HUDEP-2 (cell line): ENCODE measurements around the gene TMEM59.
"Not testable (repeated sequence)": the region's sequence is repeated elsewhere in the genome, so short reads cannot be mapped to it uniquely, and the experiment has no call there.

Source experiments
- DNase-seq, 76 experiments: peaks; one replicate each; lab custom pipeline; 2025; ENCODE audit not compliant: unreplicated experiment in 76 of 76; lab: John Stamatoyannopoulos, UW

The TMEM59 gene, protein sequence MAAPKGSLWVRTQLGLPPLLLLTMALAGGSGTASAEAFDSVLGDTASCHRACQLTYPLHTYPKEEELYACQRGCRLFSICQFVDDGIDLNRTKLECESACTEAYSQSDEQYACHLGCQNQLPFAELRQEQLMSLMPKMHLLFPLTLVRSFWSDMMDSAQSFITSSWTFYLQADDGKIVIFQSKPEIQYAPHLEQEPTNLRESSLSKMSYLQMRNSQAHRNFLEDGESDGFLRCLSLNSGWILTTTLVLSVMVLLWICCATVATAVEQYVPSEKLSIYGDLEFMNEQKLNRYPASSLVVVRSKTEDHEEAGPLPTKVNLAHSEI

DNA sequence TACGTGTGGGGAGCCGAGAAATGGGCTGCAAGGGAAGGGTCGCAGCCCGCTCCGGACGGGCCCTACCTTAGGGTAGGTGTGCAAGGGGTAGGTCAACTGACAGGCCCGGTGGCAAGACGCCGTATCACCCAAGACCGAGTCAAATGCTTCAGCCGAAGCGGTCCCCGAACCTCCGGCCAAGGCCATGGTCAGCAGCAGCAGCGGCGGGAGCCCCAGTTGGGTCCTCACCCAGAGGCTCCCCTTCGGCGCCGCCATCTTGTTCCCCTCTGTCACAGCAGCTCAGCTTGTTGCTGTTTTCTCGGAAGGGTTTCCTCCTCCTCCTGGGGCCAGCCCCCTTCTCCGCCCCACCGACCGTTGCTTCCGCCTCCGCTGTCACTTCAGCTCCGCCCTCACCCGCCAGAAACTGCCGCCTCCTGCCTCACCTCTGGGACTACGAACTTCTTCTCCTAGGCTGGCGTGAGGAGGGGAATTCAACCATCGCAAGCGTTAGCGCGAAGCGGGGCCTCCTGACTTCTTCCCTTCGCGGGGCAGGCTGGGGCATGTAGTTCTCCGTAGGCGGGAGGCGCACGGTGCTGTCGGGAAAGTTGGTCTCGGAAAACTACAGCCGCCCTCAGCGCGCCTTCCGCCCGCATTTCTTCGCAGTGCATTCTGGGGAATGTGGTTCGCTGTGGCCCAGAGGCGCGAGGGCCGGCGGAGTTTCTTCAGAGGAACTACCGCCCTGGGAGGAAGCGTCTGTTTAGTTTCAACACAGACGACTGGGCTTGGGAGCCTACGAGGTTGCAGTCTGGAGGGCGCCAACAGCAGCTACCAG is at the start of gene TMEM59, which contains the start of gene TCEANC2:
TMEM59 (minus strand) TSS at position 271 of the 811 bp plus-strand sequence; CDS start at position 255, 16 bp downstream.
TCEANC2 (plus strand) TSS at position 675 of the 811 bp plus-strand sequence. CDS start 815 bp downstream, outside the sequence.
- DNase-seq: peak in 75 of 76 experiments; percentile 59 to 98 (median 96)

DNA sequence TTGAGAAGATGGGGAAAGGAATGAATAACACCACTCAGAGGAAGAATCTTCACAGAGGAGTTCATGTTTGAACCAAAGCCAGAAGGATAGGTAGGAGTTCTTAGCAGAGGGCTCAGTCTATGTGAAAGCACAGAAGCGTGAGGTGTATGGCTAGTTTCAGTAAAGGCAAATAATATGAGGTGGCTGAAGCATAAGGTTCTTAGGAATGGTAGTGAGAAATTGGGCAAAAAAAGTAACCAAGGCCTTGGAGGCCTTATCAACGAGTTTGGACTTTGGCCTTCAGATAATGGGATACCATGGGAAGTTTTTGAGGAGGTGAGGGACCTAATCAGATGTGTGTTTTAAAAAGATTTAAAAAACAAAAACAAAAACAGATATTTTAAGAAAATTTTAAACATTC is 47.5 kb upstream of the TMEM59 start:
- no peak for DNase-seq

DNA sequence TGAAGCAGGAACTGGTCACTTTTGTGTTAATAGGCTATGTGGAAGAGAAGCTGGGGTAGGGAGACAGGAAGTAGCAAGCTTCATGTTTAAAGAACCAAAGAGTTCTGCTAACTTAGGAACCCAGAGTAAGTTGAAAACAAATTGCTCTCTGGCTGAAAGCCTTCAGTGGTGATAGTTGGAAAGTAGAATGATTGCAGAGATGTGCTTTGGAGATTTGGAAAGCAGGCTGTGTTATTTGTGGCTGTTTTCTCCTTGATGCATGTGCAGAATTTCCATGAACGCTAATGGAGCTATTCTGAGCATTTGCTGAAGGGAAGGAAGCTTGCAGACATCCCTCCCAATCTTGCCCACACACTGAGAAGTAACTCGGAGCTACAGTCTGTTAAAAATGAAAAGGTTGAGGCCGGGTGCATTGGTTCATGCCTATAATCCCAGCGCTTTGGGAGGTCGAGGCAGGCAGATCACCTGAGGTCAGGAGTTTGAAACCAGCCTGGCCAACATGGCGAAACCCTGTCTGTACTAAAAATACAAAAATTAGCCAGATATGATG is 46.1 kb upstream of the TMEM59 start:
- DNase-seq: no peak

DNA sequence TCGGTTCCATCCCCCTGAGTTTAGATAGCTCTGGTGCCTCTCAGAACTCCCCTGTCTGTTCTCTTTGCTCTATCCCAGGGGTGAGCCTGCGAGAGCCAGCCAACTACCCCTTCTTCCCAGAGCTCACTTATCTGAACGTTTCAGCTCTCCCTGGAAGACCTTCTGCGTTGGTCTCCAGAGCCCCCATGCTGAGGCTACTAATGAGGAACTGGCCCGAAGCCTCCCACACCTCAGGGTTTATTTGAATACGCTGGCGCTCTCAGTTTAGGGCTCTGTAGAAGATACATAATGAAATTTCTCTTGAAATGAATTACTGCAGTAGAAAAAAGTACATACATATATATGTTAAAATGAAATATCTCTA is 43.9 kb upstream of the TMEM59 start:
- DNase-seq: no peak

DNA sequence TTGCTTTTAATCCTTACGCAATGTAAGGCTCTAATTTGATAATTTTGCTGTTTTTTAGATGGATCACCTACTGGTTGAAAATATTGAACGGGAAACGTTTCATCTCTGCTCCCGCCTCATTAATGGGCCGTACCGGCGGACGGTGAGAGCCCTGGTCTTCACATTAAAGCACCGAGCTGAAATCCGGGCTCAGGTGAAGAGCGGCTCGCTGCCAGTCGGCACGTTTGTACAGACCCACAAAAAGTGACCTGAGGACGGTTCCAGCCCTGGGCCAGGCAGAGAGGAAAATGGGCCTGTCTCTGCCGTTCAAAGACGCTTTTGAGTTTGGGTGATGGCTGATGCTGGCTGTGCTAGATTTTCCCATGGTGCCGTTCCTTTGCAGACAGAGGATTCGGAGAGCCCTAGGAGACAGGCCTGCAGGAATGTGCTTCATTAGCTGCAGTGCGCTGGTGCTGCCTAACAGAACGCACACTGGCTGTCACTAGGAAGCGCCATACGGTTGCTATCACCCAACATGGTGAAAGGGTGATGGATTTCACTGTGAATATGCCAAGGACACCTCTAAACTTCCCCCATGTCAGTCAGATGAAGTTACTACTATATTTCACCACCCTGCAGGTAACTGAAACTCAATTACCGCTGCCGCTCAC is 43.3 kb upstream of the TMEM59 start:
- no peak for DNase-seq

DNA sequence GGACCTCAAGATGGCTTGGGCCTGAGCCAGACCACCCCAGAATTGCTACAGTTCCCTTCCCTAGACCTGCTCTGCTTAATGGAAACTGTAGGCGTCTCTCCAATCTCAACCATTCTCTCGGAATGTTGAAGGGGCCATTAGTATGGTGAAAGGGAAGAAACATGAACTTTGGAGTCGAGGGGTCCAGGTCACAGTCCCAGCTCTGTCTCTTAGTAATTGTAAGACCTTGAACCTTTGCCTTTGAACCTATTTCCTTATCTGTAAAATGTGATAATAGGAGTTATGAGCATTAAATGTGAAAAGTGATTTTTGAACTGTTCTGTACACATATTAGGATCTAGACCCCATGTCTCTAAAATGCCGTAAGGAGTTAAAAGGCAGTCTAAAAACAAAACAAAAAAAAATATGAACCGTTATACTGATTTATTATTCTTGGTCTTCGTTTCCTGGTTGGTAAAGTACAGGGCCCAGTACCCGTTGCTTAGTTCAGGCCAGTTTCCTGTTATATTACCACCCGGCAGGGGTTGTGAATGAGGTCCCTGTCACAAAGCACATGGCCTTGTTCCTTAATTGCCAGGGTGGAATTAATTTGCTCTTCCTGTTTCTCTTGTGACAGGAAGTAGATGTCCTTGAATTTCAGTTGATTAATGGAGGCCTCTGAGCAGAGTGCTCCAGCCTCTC is 42.7 kb upstream of the TMEM59 start:
- DNase-seq: no peak

DNA sequence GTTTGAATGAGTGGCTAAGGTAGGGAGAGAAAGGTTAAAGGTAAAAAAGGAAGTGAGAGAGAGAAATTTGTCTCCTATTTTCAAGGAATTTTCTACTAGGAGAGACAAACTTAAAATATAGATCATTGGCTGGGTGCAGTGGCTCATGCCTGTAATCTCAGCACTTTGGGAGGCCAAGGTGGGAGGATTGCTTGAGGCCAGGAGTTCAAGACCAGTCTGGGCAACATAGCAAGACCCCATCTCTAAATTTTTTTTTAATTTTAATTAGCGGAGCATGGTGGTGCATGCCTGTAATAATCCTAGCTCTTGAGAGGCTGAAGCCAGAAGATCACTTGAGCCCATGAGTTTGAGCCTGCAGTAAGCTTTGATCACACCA is 41.7 kb upstream of the TMEM59 start:
- DNase-seq: not testable (repeated sequence)

DNA sequence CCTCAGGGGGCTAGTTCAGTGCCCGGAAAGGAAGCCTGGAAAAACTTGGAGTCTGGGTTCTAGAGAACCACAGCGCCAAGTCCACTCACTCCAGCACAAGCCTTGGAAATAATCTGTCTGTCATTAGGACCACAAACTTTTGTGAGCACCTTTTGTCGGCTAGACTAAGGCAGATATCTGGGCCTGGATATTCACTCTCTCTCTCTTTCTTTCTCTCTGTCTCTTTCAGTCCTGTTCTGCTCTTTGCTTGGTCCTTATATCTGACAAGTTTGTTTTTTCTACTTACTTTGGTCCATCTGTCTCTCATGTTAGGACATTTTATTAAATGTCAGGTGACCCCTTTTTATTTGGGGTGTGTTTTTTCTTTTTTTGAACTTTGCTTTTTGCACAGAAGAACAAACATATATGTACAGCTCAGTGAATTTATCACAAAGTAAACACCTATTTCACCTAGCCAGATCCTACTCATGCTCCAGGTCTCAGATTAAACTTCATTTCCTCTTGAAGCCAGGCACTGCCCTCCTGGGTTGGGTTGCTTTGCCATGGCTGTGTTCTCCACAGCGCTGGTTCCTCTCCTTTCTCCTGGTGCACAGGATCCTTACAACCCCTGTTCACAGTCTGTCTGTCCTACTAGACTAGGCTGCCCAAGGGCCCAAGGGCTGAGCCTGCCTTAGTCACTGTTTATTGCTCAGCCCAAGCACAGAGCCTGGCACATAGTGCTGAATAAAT is 41.2 kb upstream of the TMEM59 start:
- no peak for DNase-seq

DNA sequence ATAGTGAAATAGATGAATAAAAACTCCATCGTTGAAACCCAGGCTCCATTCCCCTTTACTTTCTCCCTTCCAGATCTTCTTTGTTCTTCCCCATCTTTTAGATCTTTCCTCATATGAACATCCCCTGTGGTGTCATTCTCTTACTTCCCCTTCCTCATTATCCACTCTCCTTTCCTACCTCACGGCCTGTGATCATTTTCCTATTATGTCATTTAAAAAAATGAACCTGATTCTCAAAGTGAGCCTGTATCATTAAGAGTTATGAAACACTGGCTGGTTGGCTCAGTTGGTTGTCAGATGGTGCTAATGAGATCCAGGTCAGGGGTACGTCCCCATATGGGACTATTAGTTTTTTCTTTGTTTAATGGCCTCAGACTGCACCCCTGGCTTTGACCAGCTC is 38.7 kb upstream of the TMEM59 start:
- no peak for DNase-seq

DNA sequence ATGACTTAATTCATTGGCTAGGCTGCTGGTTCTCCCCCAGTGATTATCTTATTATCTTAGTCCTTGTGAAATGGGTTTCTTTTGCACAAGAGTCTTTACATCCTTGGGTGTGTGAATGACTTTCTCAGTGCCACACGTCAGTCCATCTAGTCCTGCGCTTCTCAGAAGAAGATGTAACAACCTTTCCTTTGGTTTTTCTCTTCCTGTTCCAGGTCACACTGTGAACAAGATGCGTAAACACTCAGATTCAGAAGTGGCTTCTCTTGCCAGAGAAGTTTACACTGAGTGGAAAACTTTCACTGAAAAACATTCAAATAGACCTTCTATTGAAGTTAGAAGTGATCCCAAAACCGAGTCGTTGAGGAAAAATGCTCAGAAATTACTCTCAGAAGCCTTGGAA is 35.4 kb upstream of the TMEM59 start:
- no peak for DNase-seq

DNA sequence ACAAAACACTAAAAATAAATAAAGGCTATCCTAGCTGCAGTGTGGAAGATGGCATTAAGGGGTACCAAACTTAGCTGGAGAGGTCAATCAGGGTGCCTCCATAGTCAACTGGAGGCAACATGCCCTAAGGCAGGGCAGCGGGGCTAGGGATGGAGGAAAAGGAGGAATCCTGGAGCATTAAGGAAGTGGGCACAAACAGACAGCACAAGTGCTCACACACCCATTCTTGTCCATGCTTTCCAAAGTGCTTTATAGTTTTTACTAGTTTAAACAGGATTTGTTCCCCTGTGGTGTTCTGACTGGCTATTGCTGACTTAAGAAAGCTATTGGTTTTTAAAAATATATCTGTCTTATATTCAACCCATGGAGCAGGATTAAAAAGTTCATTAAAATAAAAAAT is 33.8 kb upstream of the TMEM59 start:
- no peak for DNase-seq

DNA sequence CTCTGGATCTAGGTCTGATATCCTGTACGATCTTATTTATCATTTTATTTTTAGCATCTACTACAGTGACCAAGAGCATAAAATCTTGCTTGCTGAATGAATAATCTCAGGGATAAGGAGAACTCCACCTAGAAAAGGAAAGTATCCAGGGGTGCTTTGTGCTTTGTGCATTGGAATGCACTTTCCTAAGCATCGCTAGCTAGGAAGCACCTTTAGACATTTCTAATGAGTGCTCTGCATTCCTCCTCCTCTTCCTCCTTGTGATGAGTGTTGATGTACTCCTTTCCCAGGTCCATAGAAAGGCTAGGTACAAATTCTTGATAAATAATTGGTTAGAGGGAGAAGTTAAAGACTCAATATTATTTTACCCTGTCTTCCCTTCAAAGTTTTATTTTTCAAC is 31.8 kb upstream of the TMEM59 start:
- no peak for DNase-seq

DNA sequence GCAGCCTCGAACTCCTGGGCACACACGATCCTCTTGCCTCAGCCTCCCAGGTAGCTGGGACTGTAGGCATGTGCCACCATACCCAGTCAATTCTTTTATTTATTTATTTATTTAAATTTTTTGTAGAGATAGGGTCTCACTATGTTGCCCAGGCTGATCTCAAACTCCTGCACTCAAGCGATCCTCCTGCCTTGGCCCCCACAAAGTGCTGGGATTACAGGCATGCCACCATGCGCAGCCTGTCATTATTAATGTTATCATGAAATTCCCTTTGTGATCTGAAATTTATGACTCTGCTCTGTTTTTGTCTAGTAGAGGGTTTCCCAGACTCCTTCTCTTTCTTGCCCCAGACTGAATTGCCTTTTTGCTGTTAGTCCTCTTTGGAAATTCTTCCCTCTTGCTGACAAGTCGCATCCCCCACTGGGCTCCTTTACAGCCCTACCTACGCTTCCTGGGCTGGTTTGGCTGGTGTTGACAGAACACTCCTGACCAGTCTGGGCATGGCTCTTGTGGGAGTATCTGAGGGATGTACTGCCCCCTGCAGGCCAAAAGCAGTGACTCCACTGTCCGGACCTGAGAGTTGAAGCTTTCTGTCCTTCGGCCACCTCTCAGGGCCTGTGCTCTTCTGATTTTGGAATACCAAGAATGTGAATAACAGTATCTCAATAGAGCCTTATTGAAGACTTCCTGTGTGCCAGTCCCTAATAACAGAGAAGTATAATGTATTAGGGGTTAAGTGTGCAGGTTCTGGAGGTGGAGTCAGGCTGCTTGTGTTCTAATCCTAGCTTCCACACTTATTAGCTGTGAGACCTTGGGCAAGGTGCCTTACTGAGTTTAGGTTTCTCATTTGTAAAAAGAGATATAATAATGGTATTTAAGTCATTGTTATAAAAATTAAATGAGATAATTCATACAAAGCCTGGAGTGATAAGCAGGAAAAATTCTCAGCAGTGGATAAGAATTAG is 28.6 kb upstream of the TMEM59 start:
- peak in 68 of 76 experiments; percentile 3 to 83 (median 53) for DNase-seq

DNA sequence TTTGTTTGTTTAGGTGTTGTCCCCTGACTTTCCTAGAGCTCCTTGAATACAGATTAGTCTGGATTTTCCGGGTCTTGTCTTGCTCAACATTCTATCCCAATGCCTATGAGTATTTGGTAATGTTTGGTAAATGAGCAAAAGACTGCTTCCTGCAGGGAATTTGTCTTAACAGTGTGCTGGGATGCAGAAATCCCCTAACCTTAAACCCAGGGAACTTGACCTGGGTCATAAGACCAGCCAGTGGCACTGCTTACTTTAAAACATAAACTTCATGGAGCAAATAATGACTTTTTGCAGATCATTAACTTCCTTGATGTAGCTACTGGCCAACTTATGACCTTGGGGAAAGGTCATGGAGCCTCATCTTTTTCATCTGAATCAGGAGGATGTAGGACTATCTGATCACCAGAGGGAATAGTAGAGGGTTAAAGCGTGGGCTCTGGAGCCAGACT is 27.6 kb upstream of the TMEM59 start:
- no peak for DNase-seq

DNA sequence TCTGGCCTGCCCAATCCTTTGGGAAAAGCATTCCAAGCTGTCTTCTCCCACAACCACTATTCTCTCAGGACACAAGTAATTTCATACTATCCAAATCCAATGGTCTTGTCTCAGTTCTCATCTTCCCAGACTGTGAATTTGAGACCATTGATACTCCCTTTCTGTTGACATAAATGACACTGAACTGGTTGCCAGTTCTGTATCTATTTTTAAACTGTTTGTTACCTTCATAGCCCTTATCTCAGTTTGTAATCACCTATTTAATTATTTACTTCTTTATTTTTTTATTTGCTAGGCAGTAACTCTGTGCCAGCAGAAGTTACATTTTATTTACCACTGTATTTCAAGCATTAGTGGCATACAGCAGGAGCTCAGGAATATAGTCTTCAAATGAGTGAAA is 24.4 kb upstream of the TMEM59 start:
- no peak for DNase-seq

DNA sequence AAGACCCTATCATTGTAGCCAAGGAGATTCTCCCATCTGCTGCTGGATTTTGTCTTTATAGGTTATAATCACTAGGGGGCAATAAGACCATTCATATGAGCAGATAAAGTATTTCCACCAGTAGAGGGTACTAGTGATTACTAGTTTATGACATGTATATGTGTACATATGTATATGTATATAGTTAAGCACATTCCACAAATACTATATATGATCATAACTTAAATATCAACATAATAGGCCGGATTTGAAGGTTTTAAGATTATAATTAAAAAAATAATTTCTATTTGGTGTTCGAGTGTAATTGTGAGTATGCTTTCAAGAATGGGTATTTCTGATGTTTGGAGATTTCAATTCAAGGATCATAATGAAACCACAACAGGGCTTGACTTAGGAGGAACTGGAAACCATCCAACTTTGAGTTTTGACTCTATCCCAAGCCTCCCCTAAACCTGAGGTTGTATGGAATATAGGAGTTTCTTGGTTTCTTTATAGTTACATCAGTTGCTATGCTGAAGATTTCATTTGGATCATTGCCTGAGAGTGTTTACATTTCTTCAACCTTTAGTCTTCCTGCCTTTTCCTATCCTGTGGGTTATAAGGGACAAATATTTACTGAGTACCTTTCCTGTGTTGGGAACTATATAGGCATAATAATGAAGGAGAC is 17.3 kb upstream of the TMEM59 start:
- peak in 19 of 76 experiments; percentile 9 to 55 (median 29) for DNase-seq

DNA sequence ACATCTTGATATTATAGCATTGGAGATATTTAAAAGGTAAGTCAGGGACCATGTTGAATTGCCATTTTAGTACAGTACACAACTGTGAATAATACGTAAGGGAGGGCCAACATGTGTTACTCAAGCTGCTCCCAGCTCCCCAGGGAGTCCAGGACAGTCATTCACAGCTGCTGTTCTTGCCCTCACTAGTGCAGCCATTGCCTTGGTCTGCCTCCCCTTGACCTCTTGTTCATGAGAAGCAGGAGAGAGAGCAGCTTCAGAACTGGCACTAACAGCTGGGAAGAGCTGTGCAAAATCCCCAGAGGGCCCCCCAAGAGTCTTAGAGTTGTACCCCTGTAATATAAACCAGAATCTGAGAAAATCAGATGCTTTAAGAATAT is 16.8 kb upstream of the TMEM59 start:
- no peak for DNase-seq

DNA sequence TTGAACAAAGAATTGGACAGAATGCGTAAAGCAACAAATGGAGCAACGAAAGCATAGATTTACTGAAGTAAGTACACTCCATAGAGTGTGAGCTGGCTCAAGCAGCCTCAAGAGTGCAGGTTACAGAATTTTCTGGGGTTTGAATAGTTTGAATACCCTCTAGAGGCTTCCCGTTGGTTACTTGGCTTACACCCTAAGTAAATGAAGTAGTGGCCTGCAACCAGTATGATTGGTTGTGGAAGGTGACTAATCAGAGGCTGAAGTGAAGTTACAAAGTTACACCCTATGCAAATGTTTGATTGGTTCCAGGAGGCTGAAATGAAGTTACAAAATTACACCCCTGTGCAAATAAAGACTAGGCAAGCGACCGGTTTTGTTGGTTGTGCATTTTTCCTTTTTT is 11.3 kb upstream of the TMEM59 start:
- no peak for DNase-seq
